ENCODE data around the gene DSPP. TPM values are rescaled to one million over a fixed set of nuclear protein-coding genes. Genes with fewer than 3 reads are reported as not detected.

The DSPP gene
- total RNA-seq, 4 donors from 2014 or later: not detected

GRCh38 chr4:87651941-87652340 is 43.6 kb downstream of the DSPP start:
- intact Hi-C loops (cut with DNase I; ENCODE audit: low total_unique reads): no loop called here
- ATAC-seq (no peak), DNase-seq (no peak)
- H3K27me3 ChIP-seq: no peaks in the 10 kb centered on the region
- no peaks in the 10 kb centered on the region for H3K36me3 ChIP-seq
- H3K4me3 ChIP-seq: no peak overlapping the region
- in situ Hi-C loops (cut with MboI; ENCODE audit: low sequenced_read_pairs in 4 of 4): no loop called here
- H3K27ac ChIP-seq: no peak overlapping the region
- TF ChIP-seq, protein P1, sequence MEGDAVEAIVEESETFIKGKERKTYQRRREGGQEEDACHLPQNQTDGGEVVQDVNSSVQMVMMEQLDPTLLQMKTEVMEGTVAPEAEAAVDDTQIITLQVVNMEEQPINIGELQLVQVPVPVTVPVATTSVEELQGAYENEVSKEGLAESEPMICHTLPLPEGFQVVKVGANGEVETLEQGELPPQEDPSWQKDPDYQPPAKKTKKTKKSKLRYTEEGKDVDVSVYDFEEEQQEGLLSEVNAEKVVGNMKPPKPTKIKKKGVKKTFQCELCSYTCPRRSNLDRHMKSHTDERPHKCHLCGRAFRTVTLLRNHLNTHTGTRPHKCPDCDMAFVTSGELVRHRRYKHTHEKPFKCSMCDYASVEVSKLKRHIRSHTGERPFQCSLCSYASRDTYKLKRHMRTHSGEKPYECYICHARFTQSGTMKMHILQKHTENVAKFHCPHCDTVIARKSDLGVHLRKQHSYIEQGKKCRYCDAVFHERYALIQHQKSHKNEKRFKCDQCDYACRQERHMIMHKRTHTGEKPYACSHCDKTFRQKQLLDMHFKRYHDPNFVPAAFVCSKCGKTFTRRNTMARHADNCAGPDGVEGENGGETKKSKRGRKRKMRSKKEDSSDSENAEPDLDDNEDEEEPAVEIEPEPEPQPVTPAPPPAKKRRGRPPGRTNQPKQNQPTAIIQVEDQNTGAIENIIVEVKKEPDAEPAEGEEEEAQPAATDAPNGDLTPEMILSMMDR (IDR thresholded peaks at IDR 0.05 in 4 of 5, conservative IDR thresholded peaks at IDR 0.05 in 1 of 5): no peak
- no peak for TF ChIP-seq POLR2A (IDR thresholded peaks at IDR 0.05)
- no peaks in the 10 kb centered on the region for H3K4me1 ChIP-seq
- H3K9me3 ChIP-seq: no peaks in the 10 kb centered on the region

DNA sequence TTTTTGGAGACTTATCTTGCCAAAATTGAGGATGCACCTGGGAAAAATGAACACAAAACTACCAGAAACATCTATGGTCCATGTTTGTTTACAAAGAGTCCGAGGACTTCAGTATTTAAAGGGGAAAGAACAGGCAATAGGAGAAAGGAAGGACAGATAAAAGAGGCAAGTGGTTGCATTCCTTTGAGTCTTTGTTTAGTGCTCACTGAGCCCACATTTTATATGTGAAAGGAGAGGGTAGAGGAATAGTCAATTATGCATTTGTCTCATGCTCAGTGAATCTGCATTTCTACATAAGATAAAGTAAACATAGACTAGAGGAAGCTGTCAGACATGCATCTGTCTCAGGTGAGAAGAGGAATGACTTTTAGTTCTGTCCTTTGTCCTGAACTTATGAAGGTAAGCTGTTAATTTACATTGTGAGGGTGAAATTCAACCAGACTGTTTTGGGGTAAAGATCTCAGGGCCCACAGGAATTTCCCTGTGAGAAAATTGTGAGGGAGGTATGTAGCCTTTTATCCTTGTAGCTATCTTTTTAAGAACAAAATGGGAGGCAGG is 46.2 kb downstream of the DSPP start:
- Histone ChIP-seq H3K4me3 (no peak overlapping the region), H3K27me3 (no peaks in the 10 kb centered on the region), H3K27ac (no peak overlapping the region), H3K4me1 (no peaks in the 10 kb centered on the region), H3K9me3 (no peaks in the 10 kb centered on the region), H3K36me3 (no peaks in the 10 kb centered on the region)
- no peak for DNase-seq
- TF ChIP-seq POLR2A (IDR thresholded peaks at IDR 0.05): no peak
- TF ChIP-seq, protein P1 (IDR thresholded peaks at IDR 0.05 in 4 of 5, conservative IDR thresholded peaks at IDR 0.05 in 1 of 5): no peak
- intact Hi-C loops (cut with DNase I; ENCODE audit: low total_unique reads): no loop called here
- no peak for ATAC-seq
- in situ Hi-C loops (cut with MboI; ENCODE audit: low sequenced_read_pairs in 4 of 4): no loop called here

DNA sequence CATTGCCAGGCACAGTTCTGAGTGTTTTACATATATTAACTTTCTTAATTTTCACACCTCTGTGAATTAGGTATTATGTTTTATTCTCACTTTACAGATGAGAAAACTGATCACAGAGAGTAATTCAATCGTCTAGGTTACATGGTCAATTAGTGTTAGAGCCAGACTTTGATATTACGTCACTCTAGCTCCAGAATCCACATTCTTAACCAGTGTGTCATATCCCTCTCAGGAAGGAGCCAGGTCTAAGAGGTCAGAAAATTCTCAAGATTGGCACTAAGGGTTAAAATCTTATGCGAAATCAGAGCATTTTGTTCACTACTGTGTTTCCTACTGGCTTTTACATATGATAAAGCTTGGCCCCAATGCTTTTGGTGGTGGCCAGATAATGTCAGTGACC is 49.2 kb downstream of the DSPP start:
- Histone ChIP-seq H3K27me3 (no peaks in the 10 kb centered on the region), H3K27ac (no peak overlapping the region), H3K9me3 (no peaks in the 10 kb centered on the region), H3K4me1 (no peaks in the 10 kb centered on the region), H3K36me3 (no peaks in the 10 kb centered on the region), H3K4me3 (no peak overlapping the region)
- ATAC-seq: no peak
- intact Hi-C loops (cut with DNase I; ENCODE audit: low total_unique reads): no loop called here
- no peak for DNase-seq
- in situ Hi-C loops (cut with MboI; ENCODE audit: low sequenced_read_pairs in 4 of 4): no loop called here
- TF ChIP-seq, protein P1 (IDR thresholded peaks at IDR 0.05 in 4 of 5, conservative IDR thresholded peaks at IDR 0.05 in 1 of 5): no peak
- no peak for TF ChIP-seq POLR2A (IDR thresholded peaks at IDR 0.05)

DNA sequence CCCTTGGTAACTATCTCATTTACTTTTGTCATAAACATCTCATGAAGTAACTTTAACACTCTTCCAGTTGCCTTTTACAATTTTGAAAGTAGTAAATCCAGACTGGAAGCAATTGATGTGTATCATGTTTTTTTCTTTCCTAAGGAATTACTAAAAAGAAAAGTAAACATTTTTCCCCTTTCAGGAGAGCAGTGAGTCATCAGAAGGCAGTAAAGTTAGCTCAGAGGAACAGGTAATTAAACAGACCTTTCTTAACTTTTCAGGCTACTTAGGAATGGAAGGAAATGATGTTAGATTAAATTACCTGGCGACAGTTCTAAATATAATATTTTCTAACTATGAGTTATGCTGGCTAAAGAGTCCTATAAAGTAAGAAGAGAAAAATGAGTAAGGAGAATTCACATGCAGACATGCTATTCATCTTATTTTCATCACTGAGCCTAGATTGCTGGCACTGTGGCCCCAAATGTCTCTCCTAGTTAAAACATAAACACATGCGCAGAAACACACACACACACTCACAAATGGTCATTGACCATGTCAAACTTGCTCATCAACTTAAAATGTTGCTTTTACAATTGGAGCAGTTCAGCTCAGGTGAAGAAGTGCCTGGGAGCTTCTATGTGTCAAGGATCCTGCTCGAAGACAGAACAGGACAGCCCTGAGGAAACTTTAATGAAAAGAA is 51.1 kb downstream of the DSPP start:
- no peaks in the 10 kb centered on the region for H3K4me1 ChIP-seq
- ATAC-seq (no peak), DNase-seq (no peak)
- no peak overlapping the region for H3K27ac ChIP-seq
- in situ Hi-C loops (cut with MboI; ENCODE audit: low sequenced_read_pairs in 4 of 4): no loop called here
- no peaks in the 10 kb centered on the region for H3K36me3 ChIP-seq
- H3K4me3 ChIP-seq: no peak overlapping the region
- intact Hi-C loops (cut with DNase I; ENCODE audit: low total_unique reads): no loop called here
- TF ChIP-seq, protein P1 (IDR thresholded peaks at IDR 0.05 in 4 of 5, conservative IDR thresholded peaks at IDR 0.05 in 1 of 5): no peak
- H3K9me3 ChIP-seq: no peaks in the 10 kb centered on the region
- no peaks in the 10 kb centered on the region for H3K27me3 ChIP-seq

All from gastrocnemius medialis (tissue), 4 donors.